ENCODE results near the gene ERN1. TPM values are rescaled to one million over a fixed set of nuclear protein-coding genes. Genes with fewer than 3 reads are reported as not detected.

Gene ERN1
- total RNA-seq, 4 donors from 2014 or later: 14.6 to 54.4 (median 30.4) TPM

GRCh38 chr17:64060331-64060730 lies 69.6 kb downstream of the ERN1 start:
- DNase-seq (ENCODE audit: low spot score) (no peak), ATAC-seq (ENCODE audit: low FRiP score) (no peak)
- no peak for TF ChIP-seq CTCF (IDR thresholded peaks at IDR 0.05)

- TF ChIP-seq CTCF (IDR thresholded peaks at IDR 0.05): no peak
- no peak for ATAC-seq (ENCODE audit: low FRiP score)
- no peak for DNase-seq (ENCODE audit: low spot score)
Measured at GRCh38 chr17:64059756-64060155, 70.2 kb downstream of the ERN1 start.

- DNase-seq (ENCODE audit: low spot score) (no peak), ATAC-seq (ENCODE audit: low FRiP score) (peak; percentile 49)
- no peak for TF ChIP-seq CTCF (IDR thresholded peaks at IDR 0.05)
Measured at GRCh38 chr17:64058621-64059020, 71.3 kb downstream of the ERN1 start.

GRCh38 chr17:64057701-64058263 lies 72.2 kb downstream of the ERN1 start:
- DNase-seq (ENCODE audit: low spot score) (no peak), ATAC-seq (ENCODE audit: low FRiP score) (no peak)
- TF ChIP-seq CTCF (IDR thresholded peaks at IDR 0.05): no peak

- TF ChIP-seq CTCF (IDR thresholded peaks at IDR 0.05): no peak
- DNase-seq (ENCODE audit: low spot score) (no peak), ATAC-seq (ENCODE audit: low FRiP score) (no peak)
Measured at GRCh38 chr17:64056269-64057005, 73.5 kb downstream of the ERN1 start.

GRCh38 chr17:64055183-64056142 lies 74.5 kb downstream of the ERN1 start:
- no peak for DNase-seq (ENCODE audit: low spot score)
- TF ChIP-seq CTCF (IDR thresholded peaks at IDR 0.05): no peak
- no peak for ATAC-seq (ENCODE audit: low FRiP score)

Measured in omental fat pad (tissue), 4 donors.